Right kidney (tissue), 9 donors: Measurements from ENCODE around the gene HRH4.

Source experiments
- DNase-seq: peaks from one replicate; pipeline ENCODE4 v3.0.0-alpha.2; 2016
- long read RNA-seq, 8 donors: transcript quantifications; one replicate each; lab custom pipeline, GENCODE V29; 2026

HRH4 gene, protein sequence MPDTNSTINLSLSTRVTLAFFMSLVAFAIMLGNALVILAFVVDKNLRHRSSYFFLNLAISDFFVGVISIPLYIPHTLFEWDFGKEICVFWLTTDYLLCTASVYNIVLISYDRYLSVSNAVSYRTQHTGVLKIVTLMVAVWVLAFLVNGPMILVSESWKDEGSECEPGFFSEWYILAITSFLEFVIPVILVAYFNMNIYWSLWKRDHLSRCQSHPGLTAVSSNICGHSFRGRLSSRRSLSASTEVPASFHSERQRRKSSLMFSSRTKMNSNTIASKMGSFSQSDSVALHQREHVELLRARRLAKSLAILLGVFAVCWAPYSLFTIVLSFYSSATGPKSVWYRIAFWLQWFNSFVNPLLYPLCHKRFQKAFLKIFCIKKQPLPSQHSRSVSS
- long read RNA-seq, donor 1, result 0 reads
- long read RNA-seq, donor 2, result 0 reads
- long read RNA-seq, donor 3, result 0 reads
- long read RNA-seq, donor 4, result 0 reads
- long read RNA-seq, donor 5, result 0 reads
- long read RNA-seq, donor 6, result 0 reads
- long read RNA-seq, donor 7, result 0 reads
- long read RNA-seq, donor 8, result 0 reads

DNA sequence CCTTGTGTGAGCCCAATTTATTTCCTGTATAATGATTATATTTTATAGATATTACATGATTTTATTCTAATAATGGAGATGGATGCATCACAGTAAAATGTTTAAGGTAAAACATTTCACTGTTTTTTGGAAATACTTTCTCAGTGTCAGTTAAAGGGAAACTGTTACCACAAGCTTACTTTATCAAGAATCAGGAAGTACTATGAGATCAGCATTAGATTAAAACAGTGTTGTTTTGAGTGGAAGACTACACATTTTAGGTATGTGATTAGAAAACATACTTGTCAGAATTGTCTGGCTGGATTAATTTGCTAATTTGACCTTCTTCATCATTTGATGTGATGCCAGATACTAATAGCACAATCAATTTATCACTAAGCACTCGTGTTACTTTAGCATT lies at the start of gene HRH4:
Gene HRH4 (plus strand): TSS at position 250 of the 400 bp plus-strand sequence. CDS start 92 bp downstream, at position 342.
- DNase-seq, result no peak

DNA sequence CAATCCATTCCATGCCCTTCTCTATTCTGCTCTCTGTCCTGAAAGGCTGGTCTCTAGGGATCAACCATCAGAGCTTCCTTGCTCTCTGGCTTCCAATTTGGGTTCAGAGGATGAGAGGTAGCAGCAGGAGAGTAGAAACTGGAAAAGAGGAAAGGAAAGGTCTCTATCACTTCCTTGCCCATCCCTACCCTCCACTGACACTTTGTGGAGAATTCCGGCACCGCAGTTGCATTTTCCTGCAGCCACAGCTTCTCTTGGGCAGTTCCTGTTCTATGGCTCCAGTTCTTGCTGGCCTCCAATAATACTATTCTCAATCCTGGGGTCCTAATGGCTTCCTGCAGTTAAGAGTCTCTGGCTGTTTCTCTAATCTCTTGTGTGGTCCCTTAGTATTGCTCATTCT lies 47.3 kb upstream of the HRH4 start:
- no peak for DNase-seq

- no peak for DNase-seq
Observed at GRCh38 chr18:24414349-24415003, 46.0 kb upstream of the HRH4 start.

GRCh38 chr18:24417480-24417879 lies 43.0 kb upstream of the HRH4 start:
- no peak for DNase-seq

DNA sequence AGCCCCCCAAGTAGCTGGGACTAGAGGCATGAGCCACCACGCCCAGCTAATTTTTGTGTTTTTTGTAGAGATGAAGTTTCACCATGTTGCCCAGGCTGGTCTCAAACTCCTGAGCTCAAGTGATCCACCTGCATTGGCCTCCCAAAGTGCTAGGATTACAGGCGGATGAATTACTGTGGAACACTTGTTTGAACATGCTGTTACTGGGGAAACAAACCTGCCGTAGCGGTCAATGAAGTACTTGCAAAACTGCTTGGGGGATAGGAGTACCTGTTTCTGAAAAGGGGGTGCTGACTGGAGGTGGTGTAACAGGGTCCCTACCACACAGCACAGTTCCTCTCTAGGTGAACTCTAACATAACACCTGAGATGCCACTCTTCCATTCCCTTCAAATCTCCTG lies 39.9 kb upstream of the HRH4 start:
- no peak for DNase-seq

DNA sequence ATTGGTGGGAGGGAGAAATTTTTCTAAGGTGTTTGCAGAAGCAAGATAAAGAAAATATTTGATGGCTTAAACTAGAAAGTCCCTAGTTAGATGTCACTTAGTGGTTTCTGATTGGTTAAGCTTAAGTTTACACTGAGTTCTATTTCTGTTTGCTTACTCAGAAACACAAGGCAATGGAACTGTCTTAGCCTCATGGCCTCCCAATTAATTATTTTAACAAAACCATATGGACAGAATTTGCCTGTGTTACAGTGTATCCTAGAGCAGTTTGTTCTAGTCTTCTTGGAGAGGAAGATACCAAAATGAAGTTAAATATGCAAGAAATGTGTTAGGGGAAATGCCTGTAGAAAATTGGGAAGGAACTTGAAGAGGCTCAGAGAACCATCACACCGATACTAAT lies 38.6 kb upstream of the HRH4 start:
- DNase-seq, result no peak

- DNase-seq, result no peak
Observed at GRCh38 chr18:24426073-24426397, 34.4 kb upstream of the HRH4 start.

- peak; percentile 99 for DNase-seq
Observed at GRCh38 chr18:24426398-24427294, 33.8 kb upstream of the HRH4 start, which contains the start of gene IMPACT. IMPACT (plus strand) TSS chr18:24426670; CDS start chr18:24426757, 87 bp downstream.

DNA sequence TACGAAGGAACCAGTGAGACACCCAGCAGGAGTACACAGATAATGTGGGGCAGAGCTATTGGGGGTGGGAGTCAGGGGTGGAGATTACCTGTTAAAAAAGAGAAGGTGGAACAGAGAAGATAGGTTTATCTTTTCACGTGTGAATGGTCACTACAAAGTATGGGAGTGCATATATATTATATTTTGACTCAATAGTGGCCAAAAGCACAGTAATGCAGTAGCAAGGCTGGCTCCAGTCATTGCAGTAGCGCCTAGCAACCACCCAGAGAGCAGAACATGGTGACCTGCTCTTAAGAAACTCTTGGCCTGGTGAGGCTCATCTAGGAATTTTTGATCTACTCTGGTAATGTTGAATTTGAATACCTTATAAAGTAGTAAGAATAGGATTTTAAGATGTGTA lies 33.0 kb upstream of the HRH4 start:
- peak; percentile 16 for DNase-seq

DNA sequence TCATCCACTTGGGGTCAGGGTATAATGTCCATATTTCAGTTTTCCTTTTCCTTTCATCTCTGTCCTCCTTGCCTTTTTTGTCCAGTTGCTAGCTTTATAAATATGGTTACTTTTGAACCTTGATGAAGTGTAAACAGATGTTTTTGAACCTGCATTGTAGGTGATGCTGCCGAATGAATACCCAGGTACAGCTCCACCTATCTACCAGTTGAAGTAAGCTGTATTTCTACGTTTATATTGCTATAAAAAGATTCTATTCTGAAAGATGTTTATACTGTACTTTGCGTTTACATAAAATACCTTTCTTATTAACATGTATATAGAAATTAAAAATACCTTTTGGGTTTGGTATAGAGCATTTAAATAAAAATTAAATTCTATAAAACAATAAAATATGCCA lies 31.7 kb upstream of the HRH4 start:
- no peak for DNase-seq

DNA sequence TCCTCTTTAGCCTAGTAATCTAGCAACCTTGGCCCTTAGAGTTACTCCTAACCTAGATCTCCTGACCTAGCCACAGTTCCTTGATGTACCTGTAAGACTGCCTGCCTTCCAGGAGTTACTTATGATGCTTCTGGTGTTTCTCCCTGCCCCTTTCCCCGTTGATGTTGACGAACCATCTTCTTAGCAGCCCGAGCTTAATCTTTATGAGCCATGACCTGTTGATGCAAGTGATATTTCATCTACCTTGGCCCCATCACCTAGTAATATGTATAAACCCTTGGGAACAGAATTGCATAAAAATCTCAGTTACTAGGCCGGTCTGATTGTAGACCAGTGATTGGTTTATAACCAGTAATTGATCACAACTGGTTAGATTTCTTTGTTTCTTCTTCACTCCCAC lies 31.2 kb upstream of the HRH4 start:
- no peak for DNase-seq

- no peak for DNase-seq
Observed at GRCh38 chr18:24432618-24433017, 27.8 kb upstream of the HRH4 start.

- no peak for DNase-seq
Observed at GRCh38 chr18:24436939-24437338, 23.5 kb upstream of the HRH4 start.

DNA sequence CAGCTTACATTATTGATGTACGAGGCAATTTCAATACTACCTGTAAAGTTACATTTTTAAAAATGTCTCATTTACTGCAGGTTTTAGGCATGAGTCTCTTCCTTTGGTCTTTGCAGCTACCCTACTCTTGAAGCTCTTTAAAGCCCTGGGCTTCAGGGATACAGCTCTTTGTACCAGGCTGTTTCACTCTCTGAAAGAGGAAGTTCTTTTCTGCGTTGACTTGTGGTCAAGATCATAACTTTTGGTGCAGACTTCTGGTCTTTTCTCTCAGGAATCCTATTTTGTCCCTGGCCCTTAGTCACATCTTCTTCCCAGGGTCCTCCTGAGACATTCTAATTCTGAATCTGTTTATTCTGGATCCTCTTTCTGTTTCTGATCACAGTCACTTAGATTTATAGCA lies 16.6 kb upstream of the HRH4 start:
- no peak for DNase-seq

DNA sequence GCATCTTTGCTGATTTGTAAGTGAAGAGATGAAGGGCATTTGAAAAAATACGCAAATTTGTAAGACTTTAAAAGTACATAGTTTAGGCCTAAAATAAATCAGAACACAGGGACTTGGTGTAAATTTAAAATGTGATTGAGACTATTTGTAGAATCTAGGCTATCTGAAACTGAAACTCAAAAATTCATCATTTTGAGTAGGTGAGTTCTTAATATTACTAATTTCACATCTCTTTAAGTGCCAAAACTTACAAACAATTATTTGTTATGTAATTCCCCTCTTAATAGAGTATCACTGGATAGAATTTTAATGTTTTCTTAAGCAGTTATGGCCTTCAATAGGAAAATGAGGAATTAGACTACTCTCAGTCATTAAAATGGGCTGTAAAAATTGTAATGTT lies 14.0 kb upstream of the HRH4 start:
- DNase-seq, result no peak

DNA sequence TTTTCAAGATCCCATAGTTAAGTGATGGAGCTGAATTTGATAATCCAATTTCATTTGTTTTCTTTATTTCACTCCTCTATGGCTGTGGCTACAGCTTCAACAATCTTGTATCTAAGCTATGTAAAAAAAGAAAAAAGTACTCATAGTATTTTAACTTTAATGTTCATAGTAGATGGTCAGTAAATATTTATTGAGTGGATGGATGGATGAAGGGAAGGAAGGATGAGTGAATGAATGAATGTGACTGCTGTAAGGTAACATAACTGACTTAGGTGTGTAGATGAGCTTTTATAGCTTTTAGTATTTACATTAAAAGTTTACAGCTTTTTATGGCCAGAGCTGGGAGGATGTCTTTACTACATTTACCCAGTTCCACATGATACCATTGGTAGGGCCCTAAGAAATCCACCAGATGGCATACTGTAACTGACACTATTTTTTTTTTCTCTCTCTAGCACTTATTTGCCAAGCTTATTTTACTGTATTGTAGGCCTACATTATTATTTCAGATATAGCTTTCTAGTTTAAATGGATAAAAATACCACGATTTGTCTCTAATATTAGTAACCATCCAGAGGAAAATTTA lies 13.4 kb upstream of the HRH4 start:
- no peak for DNase-seq

DNA sequence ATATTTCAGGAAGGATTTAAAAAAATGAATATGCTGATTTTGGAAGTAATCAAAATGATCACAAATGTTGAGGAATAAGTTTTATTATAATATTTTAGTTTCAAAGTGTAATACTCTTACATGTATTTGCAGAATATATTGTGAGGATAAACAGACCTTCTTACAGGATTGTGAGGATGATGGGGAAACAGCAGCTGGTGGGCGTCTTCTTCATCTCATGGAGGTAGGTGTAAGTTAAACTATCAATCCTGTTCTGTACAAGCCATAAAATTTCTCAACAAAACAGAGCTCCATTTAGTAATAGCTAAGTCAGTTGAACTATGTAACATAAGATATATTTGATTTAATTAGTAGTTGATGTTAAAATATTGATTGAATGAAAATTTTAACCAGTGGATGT lies 12.5 kb upstream of the HRH4 start:
- DNase-seq, result no peak

- no peak for DNase-seq
Observed at GRCh38 chr18:24456549-24456948, 3.9 kb upstream of the HRH4 start.

DNA sequence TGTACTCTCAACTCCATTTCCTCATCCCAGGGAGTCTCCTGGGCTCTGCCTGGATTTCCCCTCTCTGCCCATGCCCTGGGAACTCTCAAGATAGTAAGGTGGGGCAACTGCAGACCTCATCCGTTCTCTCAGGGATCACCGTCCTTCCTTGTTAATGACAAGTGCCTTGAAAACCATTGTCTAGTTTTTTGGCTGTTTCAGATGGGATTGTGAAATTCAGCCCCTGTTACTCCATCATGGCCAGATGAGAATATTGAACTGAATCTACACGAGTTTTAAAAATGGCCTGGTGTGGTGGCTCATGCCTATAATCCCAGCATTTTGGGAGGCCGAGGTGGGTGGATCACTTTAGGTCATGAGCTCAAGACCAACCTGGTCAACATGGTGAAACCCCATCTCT lies 665 bp upstream of the HRH4 start:
- no peak for DNase-seq

- DNase-seq, result no peak
Observed at GRCh38 chr18:24461996-24462395, 1.6 kb downstream of the HRH4 start.

- no peak for DNase-seq
Observed at GRCh38 chr18:24462838-24463775, 2.7 kb downstream of the HRH4 start.
